Skeletal muscle cell (primary cell): ENCODE results near the gene TYMP.
"Not testable (repeated sequence)": the region's sequence is repeated elsewhere in the genome, so short reads cannot be mapped to it uniquely, and the experiment has no call there.

Experiments used
- DNase-seq: peaks from one replicate; pipeline ENCODE4 v3.0.0-alpha.2; 2010; ENCODE audit warnings: low read depth
- H3K4me3 ChIP-seq: 2 replicates; pipeline ENCODE4 v1.5.1; 2011; ENCODE audit warnings: low read depth, mild to moderate bottlenecking, control low read depth, low read length, moderate library complexity

TYMP gene

DNA sequence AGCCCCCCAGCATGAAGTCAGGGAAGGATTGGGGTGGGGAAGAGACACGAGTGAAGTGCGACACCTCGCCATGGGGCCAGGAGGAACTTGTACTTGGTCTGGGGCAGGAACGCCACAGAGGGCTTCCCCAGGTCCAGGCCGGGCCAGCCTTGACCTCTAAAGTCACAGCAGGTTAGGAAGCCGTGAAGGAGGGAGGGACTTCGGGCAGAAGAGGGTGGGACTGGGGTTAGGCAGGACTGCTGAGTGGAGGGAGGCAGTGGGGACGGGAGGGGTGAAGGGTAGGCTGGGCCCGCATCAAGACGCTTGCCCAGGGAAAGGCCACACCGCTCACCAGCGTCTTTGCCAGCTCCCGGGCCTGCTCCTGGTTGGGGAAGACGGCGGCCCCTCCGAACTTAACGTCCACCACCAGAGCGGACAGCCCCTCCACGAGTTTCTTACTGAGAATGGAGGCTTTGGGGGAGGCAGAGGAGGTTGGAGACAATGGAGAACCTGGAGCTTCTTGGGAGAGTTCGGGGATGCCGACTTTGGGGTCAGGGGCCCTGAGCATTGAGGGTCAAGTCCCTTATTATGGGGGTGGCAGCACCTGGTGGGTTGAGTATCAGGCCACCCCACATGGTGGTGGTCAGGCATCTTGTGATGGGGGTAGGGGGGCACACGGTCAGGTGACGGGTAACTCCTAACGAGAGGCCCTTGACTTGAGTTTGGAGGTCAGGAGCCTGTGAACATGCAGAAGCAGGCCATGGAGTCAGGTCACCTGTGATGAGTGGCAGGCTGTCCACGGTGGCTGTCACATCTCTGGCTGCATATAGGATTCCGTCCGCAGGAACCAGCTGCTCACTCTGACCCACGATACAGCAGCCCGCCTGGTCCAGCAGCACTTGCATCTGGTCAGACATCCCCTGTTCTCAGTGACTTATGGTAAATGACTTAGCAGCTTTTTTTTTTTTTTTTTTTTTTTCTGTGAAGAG, 2.7 kb downstream of the TYMP start:
- no peak for DNase-seq
- peak overlapping the region; percentile 87 for H3K4me3 ChIP-seq

DNA sequence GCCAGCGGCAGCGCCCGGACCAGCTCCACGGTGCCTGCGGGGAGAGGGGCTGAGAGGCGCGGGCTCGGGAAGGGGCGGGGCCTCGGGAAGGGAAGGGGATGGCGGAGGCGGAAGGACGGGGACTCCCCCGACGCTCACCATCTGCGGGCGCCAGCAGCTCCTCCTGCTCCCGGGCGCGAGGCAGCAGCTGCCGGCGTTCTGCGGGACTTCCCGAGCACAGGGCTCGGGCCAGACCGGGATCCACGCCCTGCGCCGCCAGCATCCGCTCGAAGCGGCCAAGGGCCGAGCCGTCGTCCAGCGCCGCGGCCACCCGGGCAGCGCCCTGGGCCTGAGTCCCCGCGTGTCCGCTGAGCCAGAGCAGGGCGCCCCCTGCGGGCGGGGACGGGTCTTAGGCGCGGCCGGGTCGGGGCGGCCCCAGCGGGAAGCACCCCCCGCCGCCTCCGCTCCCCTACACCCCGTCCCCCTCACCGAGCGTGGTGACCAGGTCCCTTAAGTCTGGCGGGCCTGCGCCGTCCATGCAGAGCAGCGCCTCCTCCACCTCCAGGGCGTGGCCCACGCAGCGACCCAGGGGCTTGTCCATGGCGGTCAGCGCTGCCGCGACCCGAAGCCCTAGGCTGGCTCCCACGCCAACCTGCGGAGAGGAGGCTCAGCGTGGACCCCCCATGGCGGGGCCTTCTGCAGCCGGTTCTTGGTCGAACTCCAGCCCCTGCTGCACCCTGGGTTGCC, 3.5 kb downstream of the TYMP start:
- H3K4me3 ChIP-seq, result peak overlapping the region; percentile 87
- no peak for DNase-seq

DNA sequence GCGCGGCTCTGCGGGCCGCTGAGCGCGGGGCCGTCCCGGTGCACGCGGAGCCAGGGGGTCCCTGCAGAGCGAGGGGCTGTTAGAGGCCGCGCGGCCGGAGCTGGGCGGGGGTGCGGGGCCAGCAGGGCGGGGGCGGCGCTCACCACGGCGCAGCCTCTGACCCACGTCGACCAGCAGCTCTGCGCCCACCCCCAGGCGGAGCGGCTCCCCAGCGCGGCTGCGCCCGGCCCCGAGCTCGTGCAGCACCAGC, 4.0 kb downstream of the TYMP start:
- H3K4me3 ChIP-seq, result peak overlapping the region; percentile 87
- DNase-seq, result no peak

DNA sequence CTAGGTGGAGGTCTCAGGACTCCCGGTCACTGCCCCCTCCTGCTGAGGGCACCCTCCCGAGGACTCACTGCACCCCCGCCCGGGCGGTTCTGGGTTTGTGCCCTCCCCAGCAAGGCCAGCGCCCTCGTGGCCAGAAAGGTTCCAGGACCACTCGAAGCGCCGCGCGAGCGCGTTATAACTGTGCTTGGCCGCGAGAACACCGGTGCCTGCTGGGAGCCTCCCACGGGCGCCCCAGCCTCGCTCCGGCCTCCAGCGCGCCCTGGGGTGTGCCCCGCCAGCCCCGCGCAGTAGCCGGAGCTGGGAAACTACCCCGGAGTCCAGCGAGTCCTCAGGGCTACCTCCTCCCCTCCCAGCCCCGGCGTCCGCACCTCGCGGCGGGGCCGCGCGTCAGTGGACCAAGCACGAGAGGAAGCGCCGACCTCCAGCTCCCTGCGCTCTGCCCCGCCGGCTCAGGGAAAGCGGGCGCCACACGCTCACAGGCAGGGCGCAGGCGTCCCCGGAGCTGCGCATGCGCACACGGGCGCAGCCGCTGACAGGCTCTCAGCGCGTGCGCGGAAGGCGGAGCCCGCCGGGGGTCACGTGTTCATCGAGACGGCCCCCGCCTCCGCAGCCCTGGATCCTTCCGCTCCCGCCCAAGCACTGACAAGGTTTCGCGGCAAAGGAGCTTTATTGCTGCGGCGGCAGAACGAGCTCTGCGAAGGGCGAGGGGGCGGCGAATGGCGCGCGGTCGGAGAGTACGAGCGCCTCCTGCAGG, 4.5 kb downstream of the TYMP start, which contains the start of gene SCO2:
Gene SCO2 (minus strand): TSS at position 495 of the 754 bp plus-strand sequence. CDS start 1,187 bp downstream, outside the sequence.
- peak; percentile 93 for DNase-seq
- peak within 1 kb of the TSS; percentile 87 for H3K4me3 ChIP-seq

GRCh38 chr22:50524676-50525103, 5.1 kb downstream of the TYMP start:
- peak overlapping the region; percentile 87 for H3K4me3 ChIP-seq
- no peak for DNase-seq

- peak overlapping the region; percentile 87 for H3K4me3 ChIP-seq
- no peak for DNase-seq
Observed at GRCh38 chr22:50523806-50524675, 5.8 kb downstream of the TYMP start.

GRCh38 chr22:50523458-50523805, 6.4 kb downstream of the TYMP start:
- no peak overlapping the region for H3K4me3 ChIP-seq
- DNase-seq, result no peak

DNA sequence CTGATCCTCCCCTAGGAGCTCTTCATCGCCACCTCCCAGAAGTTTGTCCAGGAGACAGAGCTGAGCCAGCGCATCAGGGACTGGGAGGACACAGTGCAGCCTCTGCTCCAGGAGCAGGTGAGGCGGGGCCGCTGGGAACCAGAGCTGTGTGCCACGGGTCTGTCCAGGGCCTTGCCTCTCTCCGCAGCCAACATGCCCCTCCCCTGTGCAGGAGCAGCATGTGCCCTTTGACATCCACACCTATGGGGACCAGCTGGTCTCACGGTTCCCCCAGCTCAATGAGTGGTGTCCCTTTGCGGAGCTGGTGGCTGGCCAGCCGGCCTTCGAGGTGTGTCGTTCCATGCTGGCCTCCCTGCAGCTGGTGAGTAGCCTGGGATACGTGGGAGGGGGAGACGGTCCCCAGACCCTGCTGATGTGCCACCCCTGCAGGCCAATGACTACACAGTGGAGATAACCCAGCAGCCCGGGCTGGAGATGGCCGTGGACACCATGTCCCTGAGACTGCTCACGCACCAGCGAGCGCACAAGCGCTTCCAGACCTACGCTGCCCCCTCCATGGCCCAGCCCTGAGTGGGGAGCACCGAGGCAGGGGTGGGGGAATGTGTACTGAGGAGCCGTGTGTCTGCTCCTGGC, 6.9 kb downstream of the TYMP start:
- no peak for DNase-seq
- no peak overlapping the region for H3K4me3 ChIP-seq

- H3K4me3 ChIP-seq, result no peak overlapping the region
- DNase-seq, result no peak
Observed at GRCh38 chr22:50522208-50522805, 7.5 kb downstream of the TYMP start.

GRCh38 chr22:50521710-50522109, 8.1 kb downstream of the TYMP start:
- no peak overlapping the region for H3K4me3 ChIP-seq
- DNase-seq, result no peak

- no peak for DNase-seq
- no peak overlapping the region for H3K4me3 ChIP-seq
Observed at GRCh38 chr22:50520826-50521453, 8.9 kb downstream of the TYMP start.

DNA sequence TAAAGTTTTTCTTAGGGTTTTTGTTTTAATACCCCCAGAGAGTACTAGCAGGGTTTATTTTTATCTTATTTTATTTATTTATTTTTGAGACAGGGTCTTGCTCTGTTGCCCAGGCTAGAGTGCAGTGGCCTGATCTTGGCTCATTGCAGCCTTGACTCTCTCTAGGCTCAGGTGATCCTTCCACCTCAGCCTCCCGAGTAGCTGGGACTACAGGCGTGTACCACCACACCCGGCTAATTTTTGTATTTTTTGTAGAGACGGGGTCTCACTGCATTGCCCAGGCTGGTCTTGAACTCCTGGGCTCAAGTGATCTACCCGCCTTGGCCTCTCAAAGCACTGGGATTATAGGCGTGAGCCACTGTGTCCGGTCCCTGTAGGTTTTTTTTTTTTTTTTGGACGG, 9.6 kb downstream of the TYMP start:
- DNase-seq, H3K4me3 ChIP-seq: not testable (repeated sequence)

DNA sequence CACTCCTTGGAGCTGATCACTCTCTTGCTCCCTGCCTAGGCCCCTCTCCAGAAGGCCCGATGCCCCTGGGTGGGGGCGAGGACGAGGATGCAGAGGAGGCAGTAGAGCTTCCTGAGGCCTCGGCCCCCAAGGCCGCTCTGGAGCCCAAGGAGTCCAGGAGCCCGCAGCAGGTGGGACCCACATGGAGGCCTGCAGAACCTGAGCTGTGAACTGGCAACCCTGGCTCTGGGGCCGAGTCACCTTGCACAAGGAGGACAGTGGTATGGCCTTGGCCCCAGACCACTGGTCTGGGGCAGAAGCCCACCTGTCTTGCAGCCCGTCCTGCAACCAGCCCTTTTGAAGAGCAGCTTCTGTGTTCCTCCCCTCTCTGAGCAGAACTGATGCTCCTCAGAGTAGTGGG, 10.7 kb downstream of the TYMP start:
- DNase-seq, result no peak
- no peak overlapping the region for H3K4me3 ChIP-seq

DNA sequence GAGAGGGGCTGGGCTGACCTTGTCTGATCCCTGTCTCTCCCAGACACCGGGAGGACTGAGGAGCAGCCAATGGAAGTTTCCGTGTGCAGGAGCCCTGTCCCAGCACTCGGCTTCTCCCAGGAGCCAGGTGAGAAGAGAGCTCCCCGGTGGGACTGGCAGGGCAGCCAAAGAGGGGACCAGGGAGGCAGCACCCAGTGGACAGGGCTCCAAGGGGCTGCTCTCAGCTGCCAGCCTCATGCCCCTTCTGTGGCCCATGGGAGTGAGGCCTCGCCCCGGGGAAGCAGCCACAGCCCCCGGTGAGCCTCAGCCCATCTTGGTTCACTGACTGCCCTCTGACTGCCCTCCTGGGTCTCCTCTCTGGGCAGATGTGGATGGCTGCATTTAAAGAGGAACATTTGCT, 11.2 kb downstream of the TYMP start:
- no peak for DNase-seq
- H3K4me3 ChIP-seq, result no peak overlapping the region

DNA sequence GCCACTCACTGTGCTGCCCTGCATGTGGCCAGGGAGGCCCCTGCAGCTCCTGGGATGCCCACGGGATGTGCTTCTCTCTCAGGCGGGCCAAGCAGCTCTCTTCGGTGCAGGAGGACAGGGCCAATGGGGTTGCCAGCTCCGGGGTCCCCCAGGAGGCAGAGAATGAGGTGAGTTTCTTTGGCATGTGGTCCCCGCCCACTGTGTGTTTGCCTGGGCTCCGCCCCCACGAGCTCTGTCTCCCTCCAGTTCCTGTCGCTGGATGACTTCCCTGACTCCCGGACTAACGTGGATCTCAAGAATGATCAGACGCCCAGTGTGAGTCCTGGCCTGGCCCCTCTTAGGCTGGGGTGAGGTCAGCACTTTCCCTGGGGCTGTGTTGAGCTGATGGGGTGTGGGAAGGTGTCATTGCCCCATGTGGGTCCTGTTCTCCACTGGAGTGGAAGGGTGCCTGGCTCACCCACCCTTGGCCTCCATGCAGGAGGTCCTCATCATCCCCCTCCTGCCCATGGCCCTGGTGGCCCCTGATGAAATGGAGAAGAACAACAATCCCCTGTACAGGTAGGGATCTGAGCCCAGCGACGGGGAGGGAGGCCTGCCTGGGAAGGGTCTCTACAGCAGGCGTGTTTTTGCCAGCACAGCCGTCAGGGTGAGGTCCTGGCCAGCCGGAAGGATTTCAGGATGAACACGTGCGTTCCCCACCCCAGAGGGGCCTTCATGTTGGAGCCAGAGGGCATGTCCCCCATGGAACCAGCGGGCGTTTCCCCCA, 12.1 kb downstream of the TYMP start:
- no peak overlapping the region for H3K4me3 ChIP-seq
- no peak for DNase-seq

- no peak for DNase-seq
Observed at GRCh38 chr22:50516891-50517290, 12.9 kb downstream of the TYMP start.

DNA sequence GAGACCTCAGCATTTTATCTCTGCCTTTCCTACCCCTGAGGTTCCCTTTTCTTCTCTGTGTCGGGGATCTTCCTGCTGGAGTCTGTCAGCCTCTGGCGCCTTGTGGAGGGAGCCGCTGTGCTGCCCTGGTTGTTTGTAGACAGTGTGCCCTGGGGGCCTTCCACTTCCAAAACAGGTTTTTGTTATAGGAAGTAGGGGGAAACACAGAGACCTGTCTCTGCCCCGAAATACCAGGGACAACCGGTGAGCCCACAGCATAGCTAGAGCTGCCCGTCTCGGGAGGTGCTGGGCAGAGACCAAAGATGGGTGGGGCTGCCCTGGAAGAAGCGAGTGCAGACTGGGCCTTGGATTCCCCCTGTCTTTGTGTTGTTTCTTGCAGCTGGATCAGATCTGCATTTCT, 13.7 kb downstream of the TYMP start:
- no peak overlapping the region for H3K4me3 ChIP-seq
- DNase-seq, result no peak

More at GRCh38 chr22:50516891-50517290, 12.9 kb downstream of the TYMP start:
- no peak overlapping the region for H3K4me3 ChIP-seq
